DMS 273 (cell line): ENCODE results near the gene HSD17B12.

ENCODE experiments used
- DNase-seq: peaks from one replicate; lab custom pipeline; 2025; ENCODE audit not compliant: unreplicated experiment; lab: John Stamatoyannopoulos, UW

Gene HSD17B12

DNA sequence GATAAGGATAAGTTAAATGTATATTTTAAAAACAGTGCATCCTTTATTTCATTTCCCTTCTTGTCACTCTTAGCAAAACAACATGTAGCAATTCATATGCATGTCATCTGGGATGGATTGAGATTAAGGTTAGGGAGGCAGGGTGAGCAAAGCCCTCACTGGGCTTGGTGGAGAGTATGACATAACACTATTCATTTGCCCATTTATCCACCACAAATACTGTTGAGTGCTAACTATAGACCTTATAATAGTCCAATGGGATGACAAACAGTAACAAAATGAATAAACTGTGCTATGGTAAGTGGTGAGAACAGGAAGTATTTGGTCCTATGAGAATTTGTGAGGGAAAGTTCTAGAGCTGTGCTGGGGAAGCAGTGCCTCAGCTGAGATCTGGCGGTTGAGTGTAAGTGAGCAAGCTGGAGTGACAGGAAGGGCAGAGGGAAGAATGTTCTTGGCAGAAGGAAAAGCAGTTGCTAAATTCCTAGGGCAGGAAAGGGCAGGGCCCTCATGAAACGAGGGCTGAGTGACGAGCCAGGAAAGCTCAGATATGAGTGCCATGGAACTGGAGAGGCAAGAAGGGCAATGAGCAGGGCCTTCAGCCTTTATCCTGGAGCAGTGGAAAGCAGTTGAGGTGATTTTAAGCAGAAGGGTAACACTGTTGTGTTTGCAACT lies 6.7 kb downstream of the HSD17B12 start:
- DNase-seq, result no peak

DNA sequence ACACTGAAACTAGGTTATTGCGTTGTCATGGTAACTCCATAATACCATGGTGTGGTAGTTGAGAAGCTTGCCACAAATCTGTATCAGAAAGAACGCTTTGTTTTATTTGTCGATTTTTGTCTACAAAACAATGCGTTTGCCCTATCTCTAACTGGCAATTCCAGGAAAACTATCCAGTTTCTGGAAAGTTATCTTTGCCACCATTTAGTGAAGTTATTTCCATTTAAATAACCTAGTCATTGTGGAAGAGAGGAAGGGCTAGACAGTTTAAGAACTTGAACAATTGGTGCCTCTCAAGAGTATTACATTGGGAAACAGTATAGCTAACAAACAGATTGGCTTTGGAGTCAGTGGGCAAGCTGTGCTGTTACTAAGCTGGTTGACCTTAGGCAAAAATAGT lies 7.9 kb downstream of the HSD17B12 start:
- DNase-seq, result no peak

DNA sequence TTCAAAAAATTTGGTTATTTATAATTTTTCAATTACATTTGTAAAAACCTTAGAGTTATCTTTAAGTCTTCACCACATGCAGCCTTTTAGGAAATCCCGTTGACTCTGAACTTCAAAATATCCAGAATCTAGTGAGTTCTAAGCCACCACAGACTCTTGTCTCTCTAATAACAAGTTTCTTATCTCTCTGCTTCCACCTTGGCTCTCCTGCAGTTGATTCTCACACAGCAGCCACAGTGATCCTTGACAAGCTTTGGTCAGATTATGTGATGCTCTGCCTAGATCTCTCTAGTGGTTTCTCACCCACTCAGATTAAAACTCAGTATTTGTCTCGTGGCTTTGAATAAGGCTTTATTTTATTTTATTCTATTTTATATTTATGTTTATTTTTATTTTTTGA lies 8.6 kb downstream of the HSD17B12 start:
- DNase-seq, result no peak

DNA sequence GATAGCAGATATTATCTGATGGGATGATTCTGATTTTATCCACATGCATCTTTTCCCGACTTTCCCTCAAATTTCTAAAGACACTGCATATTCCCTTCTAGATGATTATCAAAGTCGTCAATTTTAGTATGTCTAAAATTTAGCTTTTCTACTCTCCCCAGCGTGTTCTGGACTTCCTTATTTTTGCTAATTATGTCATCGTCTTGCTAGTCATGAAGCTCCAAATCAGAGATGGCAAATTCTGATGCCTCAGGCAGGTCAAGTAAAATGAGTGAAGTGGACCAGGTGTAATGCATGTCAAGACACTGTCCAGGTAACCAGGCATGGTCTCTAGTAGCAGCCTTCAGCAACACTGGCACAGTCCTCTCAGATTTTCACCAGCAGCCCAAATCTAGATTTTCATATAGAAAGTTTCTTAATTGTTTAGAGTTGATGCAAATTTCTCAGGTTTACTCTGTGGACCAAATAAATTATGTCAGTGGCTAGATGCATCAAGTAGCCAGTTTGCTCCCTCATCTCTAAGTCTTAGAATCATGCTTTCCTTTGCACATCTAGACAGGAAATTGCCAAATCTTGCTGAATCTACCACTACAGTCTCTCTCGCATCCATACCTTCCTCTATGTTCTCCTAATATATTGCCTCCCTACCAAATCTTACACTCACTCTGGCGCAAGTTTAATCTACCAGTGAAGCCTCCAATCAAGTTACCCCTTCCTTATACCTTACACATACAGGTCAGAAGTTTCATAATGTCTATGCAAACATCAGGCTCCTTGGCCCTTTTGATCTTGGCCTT lies 10.6 kb downstream of the HSD17B12 start:
- no peak for DNase-seq

DNA sequence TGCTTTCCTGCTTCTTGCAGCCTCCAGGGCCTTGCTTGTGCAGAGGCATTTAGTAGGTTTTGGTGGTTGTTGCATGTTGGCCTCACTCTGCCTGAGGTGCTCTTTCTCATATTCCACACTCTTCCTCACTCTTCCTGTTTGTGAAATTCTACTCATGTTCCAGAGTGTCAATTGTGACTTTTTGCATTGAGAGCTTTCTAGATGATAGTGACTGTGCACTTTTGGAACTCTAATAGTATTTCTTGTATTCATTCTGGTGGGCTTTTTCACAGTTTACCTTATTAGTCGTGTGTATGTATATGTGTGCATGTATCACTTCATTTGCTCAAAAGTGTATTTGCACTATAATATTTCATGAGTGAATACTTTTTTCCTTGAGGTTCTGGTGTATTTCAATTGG lies 11.3 kb downstream of the HSD17B12 start:
- no peak for DNase-seq

DNA sequence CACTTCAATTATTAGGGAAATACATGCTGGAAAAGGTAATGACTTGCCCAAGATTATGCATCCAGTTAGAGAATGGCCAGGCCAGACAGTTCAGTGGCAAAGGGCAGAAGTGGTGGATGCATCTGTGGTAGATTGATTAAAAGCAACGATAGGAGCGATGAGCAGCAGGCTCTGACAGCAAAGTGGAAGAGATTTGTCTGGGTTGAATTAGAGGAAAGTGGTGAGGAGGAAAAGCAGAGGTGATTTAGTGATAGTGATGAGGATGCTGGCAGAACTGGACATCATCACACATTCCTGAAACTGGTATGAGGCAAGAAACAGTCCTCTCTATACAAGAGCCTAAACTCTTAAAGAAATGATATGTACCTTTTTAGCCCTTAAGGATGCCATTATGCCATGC lies 12.5 kb downstream of the HSD17B12 start:
- DNase-seq, result no peak

DNA sequence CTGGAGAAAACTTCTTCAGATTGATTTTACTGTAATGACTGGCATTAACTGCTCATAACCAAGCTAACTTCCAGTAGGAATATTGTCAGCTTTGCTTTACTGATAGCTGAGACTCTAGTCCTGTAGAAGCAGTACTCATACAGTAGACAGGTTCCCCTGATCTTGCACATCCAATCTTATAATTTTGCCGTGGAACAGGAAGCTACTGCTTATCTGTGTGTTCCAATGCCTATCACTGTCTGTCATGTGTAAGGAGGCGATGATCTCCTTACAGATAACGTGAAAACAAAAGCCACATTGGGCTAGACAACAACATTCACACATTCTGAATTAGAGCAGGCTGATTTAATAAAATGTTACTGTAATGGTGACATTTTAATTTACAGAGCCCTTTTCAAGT lies 13.2 kb downstream of the HSD17B12 start:
- no peak for DNase-seq

DNA sequence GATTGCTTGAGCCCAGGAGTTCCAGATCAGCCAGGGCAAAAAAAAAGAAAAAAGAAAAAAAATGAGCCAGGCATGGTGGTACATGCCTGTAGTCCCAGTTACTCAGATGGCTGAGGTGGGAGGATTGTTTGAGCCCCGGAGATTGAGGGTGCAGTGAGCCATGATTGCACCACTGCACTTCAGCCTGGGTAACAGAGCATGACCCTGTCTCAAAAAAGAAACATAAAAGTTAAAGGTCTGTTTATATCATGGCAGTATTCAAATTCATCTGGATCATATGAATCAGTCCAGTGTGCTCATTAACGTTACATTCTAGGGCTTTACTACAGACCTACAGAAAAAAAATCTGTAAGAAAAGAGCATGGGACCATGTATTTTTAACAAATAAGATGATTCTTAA lies 13.9 kb downstream of the HSD17B12 start:
- DNase-seq, result no peak

DNA sequence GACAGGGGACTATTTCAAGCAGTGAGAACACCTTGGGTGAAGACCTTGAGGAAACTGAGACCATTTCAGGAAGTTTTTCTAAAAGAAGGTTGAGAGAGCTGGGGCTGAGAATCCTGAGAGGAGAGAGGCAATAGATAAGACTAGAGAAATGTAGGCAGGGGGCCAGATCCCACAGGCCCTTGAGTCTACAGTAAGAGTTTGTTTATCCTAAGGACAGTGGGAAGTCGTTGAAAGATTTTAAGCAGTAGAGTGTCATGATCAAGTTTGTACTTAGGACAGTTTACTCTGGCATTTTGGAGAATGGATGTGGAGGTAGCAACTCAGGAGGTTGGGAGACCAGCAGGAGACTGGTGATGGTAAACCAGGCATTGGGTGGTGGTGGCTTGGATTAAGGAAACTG lies 17.1 kb downstream of the HSD17B12 start:
- DNase-seq, result no peak

DNA sequence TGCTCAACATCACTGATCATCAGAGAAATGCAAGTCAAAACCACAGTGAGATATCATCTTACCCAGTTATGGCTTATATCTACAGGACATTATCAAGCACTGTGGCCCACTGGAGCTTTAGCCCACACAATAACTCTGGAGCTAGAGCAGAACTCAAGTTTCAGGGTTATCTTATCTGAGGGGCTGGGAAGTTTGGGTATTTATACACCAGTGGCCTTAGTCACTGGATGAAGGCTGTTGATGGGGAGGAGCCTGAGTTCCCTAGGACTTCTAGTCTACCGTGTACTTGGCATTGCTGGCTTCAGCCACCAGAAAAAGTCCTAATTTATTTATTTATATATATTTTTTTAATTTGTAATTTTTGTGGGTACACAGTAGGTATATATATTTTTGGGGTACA lies 19.3 kb downstream of the HSD17B12 start:
- no peak for DNase-seq

DNA sequence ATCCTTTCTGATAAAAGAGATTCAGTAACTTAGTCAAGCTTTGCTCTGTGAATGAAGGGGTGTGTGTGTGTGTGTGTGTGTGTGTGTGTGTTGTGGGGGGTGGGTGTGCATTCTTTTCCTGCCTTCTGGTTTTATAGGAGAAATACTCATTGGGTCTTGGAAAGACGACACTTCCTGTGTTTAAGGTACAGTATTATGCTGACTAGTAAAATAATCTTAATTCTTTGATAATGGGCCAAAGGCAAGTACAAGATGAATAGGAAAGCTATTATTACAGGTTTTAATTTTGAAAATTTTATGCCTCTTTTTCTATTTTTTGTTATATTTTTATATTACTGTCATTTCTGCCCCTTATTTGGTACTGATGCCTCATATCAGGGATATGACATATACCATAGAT lies 26.1 kb downstream of the HSD17B12 start:
- DNase-seq, result no peak

DNA sequence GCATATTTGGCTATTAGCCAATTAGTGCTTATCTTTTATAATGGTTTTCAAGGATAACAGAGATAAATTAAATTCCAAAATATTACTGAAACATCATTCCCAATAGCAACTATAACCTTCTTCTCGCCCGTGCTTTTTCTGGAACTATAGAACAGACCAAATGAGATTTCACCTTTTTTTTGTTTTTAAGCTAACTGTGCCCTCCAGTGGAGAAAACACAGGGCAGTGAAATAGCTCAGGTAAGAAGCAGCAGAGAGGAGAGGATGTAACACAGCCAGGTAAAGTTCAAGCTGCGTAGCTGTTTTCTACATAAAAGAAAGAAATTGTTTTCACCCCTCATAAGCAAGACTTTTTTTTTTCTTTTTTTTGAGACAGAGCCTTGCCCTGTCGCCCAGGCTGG lies 28.2 kb downstream of the HSD17B12 start:
- peak; percentile 1 for DNase-seq

DNA sequence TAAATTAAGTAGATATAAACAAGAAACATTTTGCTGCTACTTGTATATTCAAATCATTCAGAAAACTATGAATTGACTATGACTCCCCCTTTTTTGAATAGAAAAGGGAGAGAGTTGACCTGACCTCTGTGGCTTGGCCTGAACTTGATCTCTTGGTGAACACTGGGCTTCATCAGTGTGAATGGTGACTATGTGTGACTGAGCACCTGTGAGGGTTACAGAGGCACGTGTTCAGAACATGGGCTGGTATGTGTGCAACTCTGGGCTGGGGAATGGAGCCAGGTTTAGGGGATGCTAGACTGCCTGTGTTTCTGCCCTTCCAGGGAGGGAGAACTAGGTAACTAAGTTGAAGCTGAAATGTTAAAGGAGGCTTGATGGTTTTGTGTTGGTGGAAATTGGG lies 29.2 kb downstream of the HSD17B12 start:
- no peak for DNase-seq

DNA sequence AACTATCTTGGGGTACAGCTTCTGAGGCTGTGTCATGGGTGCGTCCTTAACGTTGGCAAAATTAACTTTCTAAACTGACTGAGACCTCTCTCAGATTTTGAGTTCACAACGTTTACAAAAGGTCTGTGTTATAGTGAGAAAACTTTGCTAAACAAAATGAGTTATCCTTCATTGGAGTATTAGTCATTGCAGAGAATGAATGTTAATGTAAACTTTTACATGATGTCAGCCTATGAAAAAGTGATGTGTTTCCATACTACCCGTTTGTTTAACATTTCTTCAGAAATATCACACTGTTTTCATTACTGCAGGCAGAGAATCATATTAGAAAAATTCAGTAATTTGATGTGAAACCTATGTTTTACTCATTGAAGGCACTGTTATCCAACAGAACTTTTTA lies 32.1 kb downstream of the HSD17B12 start:
- no peak for DNase-seq

DNA sequence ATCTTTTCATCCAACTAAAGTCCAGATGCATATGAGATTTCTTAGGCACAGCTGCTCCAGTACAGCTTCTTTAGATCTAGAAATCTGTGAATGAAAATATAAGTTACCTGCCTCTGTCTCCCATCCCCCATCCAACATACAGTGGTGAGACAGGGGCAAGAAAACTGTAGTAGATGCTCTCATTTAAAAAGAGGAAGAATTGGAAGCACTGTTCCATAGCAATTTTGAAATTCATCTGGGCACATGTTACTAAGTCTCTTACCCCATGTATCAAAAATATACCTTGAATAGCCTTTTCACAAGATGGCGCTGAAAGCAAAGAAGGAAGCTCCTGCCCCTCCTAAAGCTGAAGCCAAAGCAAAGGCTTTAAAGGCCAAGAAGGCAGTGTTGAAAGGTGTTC lies 37.8 kb downstream of the HSD17B12 start:
- DNase-seq, result no peak

DNA sequence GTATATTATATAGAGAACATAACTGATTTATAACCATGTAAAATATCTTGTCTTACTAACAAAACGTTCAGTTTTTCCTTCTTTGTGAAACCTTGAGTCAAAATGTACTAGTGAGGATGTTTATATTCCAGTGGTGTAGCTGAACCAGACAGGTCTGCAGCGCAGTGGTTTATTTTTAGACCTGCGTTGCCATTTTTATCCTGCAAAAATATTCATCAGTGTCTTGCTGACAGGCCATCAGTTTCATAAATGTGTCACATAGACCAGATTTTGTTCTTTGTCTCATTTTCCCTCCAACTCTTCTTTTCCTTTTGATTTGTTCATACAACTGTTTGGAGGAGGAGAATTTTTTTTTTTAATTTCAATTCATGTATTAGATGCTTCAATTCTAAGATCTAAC lies 43.1 kb downstream of the HSD17B12 start:
- no peak for DNase-seq

DNA sequence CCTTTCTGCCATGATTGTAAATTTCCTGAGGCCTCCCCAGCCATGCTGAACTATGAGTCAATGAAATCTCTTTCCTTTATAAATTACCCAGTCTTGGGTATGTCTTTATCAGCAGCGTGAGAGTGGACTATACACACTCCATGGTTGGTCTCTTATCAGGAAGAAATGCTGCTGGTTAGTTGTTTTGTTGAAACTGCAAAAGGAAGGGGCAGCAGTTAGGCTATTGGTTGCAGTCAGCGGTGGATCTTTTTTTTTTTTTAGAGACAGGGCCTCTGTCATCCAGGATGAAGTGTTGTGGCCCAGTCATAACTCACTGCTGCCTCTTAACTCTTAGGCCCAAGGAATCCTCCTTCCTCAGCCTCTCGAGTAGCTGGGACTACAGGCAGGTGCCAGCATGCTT lies 51.7 kb downstream of the HSD17B12 start:
- no peak for DNase-seq

DNA sequence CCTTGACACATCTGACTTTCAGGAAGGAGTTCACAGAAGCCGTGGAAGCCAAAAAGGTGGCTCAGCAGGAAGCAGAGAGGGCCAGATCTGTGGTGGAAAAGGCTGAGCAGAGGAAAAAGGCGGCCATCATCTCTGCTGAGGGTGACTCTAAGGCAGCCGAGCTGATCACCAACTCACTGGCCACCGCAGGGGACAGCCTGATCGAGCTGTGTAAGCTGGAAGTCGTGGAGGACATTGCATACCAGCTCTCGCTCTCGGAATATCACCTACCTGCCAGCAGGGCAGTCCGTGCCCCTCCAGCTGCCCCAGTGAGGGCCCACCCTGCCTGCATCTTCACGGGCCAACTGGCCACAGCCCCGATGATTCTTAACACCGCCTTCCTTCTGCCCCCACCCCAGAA lies 53.7 kb downstream of the HSD17B12 start:
- no peak for DNase-seq

DNA sequence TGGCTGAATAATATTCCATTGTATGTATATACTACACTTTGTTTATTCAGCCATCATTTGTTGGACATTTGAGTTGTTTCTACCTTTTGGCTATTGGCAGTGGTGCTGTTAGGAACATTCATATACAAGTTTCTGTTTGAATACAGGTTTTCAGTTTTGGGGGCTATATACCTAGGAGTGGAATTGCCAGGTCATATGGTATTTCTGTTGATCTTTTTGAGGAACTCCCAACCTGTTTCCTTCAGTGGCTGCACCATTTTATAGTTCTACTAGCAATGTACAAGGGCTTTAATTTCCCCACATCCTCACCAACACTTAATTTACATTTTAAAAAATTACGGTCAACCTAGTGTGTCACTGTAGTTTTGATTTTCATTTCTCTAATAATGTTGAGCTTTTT lies 54.6 kb downstream of the HSD17B12 start:
- DNase-seq, result no peak

DNA sequence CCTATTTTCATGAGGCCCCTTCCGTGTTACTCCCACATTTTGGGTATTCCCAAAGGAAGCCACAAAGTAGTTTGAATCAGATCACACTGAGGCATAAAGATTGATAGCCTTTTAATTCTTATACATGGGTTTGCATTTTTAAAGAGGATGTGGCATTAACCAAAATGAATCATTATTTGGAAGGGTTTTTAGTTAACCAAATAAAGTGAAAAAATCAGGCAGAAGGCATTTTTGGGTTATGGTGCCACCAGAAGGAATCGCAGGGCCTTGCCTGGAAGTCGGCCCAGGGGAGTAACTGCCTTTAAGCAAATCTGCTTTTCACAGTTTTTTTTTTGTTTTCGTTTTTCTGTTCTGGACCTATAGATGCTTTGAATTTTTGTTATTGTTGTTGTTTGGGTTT lies 55.4 kb downstream of the HSD17B12 start:
- DNase-seq, result no peak

DNA sequence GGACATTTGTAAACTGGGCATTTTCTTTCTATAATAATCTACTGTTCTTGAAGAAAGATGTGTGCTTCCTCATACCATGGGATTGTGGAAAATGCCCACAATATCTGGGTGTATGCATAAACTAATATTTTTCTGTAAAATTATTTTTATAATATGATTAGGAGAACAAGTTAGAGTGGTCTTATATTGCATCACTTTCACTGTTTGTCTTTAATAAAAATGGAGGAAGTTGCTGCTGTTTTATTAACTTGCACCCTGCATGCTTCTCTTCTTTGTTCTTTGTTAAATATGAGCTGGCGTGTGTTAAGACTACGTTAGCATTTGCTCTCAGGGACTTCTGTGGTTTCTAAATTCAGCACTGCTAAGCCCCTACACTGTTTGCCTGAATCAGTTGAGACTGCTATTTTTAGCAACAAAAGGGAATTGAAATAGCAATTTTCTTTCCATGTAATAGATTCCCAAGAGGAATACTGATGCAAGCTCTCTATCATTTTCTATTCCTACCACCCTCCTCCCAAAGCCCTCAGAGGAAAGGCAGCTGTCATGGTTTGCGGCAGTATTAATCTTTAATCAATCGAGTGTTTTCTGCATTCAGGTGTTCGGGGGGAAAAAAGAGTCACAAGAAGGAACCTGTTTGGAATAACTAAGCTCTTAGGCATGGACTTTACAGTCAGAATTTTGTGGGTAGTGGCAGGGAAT lies 56.1 kb downstream of the HSD17B12 start:
- DNase-seq, result no peak

DNA sequence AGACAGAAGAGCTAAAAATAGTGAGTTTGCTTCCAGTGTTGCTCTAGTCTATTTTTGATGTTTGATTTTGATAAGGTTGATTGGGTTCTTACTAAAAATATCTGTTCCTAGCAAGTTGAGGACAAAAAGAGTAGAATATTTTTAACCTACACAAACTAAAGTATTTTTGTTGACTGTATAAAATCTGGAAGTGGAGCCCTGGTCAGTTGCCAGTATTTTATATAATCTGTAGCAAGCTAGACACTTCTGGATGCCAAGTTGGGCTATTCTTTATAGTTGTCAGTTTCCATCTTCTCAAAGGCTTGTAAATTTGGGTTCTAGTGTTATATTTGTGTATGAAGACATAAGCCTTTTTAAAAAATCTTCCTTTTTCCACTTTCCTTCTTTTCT lies 56.7 kb downstream of the HSD17B12 start:
- no peak for DNase-seq
